DMS53 (cell line): ENCODE data around the gene DKK2.

Source experiments
- DNase-seq: peaks from one replicate; lab custom pipeline; 2025; lab: John Stamatoyannopoulos, UW

DKK2 gene

DNA sequence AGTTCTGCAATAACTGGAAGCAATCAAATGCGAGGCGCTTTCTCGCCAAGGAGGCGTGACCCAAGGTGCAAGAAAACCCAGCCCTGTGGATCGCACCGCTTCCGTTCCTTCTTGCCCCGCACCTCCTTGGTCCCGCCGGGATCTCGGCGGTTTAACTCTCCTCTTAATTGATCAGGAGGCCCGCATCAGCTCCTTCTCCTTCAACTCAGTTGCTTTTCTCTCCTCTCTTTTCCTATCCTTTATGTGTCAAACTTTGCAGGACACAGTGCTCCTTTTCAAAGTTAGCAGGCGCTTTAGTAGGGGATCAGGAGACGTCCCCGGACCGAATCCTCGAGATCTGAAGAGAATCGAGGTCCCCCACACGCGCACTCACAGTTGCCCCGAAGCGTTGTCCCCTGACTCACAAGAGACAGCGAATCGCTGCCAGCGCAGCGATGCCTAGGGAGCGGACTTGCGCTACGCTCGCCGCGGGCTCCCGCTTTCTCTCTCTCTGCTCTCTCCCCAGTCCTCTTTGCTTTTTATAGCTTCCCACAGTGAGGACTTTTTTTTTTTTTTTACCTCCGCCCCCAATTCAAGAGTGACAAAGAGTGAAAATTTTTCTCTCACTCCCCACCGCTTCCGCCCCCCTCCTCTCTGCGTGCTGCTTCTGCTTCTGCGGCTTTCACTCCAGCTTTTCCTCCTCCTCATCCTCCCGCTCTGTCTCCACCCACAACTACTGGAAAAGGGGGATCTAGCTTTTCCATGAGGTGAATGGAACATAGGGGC is at the start of gene DKK2:
Gene DKK2 (minus strand): TSS at position 495 of the 765 bp plus-strand sequence. CDS start 722 bp downstream, outside the sequence.
- DNase-seq: peak; percentile 45

DNA sequence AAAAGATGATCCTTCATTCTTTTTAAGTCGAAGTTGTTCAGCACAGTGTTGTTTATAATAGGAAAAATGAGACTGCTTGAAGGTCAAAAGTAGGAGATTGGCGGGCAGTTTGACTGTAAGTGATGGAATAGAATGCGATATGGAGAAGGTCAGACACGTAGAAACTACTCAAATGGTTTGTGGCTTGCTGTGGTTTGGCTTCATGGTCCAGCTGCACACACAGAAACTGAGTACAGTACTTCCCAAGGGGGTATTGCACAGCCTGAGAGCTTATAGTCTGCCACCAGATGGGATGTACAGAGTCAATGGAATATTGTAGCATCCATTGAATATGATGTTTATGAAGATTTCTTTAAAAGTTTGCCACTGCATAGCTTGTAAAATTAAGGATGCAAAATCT is 41.1 kb upstream of the DKK2 start:
- no peak for DNase-seq

GRCh38 chr4:107072836-107073736 is 37.0 kb upstream of the DKK2 start:
- DNase-seq: no peak

DNA sequence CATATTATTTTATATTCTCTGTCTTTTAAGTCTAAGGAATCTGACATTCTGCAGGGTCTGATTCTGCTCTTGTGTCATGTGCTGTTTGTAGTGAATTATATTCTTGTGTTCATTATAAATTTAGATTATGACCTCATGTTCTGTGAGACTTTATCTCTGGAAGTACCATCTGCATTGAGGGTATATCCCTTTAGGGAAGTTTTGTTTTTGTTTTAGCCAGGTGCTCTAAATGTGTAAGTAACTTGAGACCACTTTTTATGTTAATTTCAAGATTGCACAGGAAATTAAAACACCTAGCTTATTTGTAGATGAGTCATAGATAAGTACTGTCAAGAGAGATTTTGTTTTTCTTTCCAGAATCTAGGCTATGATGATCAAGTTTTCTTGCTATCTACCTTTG is 35.0 kb upstream of the DKK2 start:
- DNase-seq: peak; percentile 3

DNA sequence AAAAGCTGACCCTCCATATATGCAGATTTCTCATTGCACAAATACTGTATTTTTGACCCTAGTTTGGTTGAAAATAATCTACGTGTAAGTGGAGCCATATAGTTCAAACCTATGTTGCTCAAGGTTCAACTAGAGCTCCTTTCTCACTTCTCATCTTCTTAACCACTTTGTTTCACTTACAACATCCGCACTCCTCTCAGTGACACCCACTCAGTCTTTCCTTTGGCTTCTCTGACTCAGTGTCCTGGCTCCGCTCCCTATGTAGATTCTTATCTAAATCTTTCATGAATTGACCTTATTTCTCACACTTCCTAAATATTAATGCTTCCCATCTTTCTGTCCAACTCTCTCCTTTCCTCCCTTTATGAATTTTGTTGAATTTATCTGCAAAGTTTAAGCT is 32.9 kb upstream of the DKK2 start:
- no peak for DNase-seq

GRCh38 chr4:107068116-107068515 is 32.0 kb upstream of the DKK2 start:
- DNase-seq: no peak

GRCh38 chr4:107066621-107067020 is 30.5 kb upstream of the DKK2 start:
- DNase-seq: no peak

DNA sequence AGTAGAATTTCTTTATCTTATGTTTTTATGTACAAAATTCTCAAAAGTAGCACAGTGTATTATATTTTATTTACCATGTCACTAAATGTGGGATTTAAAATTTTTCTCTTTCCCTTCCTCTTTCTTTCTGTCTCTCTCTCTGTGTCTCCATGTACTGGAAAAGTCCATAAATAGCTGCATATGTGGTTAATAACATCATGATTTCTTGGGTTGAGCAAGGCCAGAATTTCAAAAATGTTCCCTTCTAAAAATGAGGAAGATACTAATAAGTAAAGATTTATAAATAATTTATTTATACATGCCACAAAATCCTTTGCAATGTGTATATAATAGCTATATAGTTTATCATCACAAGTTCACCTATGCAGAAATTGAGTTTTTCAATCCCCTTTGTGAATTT is 29.1 kb upstream of the DKK2 start:
- DNase-seq: no peak

- no peak for DNase-seq
These were observed 24.3 kb upstream of the DKK2 start for GRCh38 chr4:107060388-107060787.

DNA sequence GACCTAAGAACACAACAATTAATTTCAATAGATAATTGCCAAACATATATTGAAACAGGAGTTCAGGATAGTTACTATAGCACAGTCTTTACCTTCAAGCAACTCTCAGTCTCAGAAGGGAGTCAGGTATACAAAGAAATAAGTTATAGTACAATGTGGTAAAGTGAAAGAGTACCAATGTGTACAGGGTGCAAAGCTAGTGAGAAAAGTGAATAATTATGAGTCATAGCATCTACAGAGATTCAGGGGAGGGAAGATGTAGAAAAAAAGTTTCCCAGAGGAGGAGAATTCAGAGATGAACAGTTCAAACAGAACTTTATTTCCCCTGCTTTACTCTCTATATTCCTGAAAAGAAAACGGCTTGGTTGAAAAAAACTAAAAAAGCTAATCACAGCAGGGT is 22.7 kb upstream of the DKK2 start:
- no peak for DNase-seq

DNA sequence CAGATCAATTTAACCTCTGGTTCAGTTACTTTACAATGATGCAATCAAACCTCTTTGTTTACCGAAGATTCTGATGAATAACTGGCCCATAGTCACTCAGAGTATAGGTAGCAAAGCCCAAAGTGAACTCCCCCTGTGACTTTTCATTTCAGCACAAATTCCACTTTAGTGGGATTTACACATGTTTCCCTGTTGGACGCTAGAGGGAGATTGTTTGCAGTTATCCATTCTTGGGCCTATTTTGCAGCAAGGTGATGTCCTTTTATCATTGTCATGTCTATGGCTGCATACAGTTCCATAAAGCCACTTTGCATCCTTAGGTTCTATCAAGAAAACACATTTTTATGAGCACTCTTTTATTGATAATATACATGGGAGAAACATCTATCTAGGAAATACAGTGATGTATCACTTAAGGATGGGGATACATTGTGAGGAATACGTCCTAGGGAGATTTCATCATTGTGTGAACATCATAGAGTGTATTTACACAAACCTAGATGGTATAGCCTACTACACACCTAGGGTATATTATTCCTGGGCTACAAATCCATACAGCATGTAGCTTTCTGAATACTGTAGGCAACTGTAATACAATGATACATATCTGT is 14.5 kb upstream of the DKK2 start:
- DNase-seq: peak; percentile 65

GRCh38 chr4:107046261-107046660 is 10.1 kb upstream of the DKK2 start:
- DNase-seq: peak; percentile 1

DNA sequence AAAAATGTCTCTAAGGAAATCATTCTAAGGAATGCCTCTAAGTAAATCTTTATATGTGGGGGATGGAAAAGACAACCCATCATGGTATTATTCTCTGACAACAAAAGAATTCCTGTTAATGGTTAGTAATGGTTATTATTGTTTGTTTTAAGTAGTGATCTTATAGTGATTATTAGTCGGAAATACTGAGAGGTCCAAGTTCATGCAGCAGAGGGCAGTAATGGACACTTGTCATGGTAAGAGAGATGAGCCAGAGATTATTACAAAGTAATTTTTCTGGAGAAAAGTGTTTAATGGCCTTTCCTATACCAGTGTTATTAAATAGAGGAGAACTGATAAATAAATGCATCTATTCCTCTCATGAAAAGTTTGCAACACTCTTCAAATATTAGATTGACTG is 8.1 kb upstream of the DKK2 start:
- DNase-seq: peak; percentile 20

DNA sequence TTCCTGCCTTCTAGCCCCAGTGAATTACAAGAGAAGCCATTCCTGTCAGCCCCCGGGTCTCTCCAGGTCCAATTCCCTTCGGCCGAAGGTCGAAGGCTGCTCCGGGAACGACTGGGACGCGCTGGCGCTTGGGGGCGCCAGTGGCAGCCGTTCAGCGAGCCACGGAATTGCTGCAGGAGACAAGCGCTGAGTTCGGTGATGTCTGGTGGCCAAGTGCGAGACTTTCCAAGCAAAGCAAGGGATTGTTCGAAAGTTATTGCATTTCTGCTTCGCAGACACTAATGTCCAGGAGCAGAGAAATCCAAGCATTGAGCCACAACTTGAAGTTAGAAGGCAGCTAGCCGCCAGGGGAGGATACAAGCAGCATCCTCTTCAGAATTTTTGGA is 1.1 kb upstream of the DKK2 start:
- peak; percentile 60 for DNase-seq

DNA sequence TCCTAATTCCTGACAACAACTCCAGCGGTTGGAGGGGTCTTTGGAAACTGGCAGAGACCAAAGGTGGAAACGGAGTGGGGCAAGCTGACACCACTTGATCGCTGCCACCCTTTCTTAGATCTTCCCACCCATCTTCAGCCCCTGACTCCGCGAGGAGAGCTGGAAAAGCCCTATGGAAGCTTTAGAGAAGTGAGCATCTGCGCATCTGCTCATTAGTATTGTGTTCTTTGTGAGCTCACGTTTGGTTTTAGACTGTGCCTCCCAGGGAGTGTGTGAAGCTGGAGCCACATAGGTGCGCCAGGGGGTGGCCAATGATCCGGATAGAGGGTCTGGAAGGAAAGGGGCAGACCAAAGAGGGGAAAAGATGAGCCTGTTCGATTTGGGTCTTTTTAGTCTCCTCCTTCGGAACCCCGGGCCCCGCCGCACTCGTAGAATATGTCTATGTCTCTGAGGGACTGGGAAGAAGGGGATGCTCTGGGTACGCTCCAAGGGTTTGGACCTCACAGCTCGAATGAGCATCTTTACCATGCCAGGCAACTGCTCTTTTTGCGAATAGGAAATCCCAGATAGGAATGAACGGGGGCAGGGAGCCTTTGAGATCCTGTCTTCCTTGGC is 578 bp upstream of the DKK2 start:
- peak; percentile 53 for DNase-seq

DNA sequence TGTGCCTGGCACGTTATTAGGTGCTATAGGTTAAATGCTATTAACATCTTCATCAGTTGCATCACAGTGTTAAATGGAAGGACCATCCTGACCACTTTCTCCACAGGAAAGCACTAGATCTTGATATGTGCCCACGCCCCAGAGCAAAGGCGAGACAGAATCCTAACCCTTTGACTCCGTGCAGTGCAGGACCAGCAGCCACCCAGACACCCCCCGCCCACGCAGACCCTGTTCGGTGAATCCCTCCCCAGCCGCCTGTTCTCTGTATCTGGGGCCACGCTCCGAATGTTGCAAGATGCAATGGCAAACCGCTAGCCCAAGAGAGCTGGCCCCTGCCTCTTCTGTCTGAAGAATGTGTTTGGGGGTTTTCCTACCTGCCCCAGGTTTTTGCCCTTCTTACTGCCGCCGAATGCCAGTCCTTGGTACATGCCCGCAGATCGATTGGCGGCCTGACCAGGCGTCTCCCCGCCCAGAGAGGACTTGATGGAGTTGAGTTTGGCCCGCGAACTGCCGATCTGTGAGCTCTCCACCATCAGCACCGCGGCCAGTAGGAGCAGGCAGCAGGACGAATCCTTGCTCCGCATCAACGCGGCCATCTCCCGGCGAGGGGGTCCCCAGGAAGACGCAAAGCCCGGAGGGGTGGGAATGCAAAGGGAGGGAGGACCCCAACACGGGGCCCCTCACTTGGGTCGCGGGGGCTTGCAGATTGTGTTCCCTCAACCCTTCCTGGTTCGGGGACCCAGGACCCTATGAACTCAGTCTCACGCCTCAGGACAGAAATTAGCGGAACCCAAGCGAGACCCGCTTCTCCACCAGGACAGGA is 906 bp downstream of the DKK2 start:
- peak; percentile 46 for DNase-seq

GRCh38 chr4:107034091-107034995 is 1.8 kb downstream of the DKK2 start:
- DNase-seq: peak; percentile 61

DNA sequence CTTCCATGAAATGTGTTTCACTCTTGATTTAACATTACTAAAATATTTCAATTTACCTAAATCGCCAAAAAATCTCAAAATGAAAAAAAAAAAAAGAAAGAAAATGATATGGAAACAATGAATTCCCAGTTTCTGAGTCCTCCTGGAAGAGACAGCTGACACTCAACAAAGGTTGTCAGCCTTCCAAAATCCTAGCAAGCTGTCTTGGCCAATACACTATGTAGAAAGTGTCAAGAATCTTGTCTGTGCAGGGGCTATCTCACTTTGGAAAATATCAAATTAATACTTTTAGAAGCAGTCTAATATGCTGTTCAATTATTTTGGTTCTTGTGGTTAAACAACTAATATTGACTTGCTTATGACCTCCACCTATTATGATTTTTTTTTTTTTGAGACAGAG is 8.7 kb downstream of the DKK2 start:
- DNase-seq: no peak

- no peak for DNase-seq
These were observed 17.8 kb downstream of the DKK2 start for GRCh38 chr4:107018344-107018735.
